ENCODE results near the gene CSNK1D.
A peak's percentile ranks its signal among the peaks of the same experiment; 100 is the strongest.

The CSNK1D gene

DNA sequence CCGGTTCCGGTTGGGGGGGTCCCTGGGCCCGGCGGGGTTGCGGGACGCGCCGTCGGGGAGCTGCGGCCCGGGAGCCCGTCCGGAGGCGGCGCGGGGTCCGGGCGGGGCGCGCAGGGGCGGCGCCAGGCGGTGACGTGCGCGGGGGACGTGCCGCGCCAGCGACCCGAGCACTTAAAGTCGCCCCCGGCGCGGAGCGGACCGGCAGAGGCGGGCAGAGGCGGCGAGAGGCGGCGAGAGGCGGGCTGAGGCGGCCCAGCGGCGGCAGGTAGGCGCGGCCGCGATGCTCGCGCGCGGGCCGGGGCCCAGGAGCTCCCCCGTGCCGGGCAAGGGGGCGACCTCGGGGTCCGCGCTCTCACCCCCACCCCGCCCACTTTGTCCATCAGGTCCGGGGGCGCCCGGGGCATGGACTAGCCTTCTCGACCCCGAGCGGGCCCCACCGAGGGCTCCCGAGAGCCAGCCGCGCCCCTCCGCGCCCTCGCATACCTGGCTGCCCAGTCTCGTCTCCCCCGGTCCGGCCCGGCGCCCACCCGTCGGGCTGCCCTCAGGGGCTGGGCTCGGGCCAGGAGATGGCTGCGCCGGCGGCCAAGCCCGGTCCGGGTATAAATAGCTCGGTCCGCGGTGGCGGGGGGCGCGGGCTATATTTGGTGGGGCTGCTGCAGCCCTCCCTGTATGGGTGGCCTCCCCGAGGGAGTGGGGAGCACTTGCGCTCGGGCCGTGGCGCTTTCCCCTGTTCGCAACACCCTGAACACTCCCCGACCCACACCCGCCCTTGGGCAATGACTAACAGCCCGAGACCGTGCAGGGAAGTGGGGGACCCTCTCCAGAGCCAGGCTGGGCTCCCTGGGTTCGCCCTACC lies 44.4 kb downstream of the CSNK1D start, which contains the start of gene SLC16A3:
Gene SLC16A3 (plus strand): TSS at position 201 of the 856 bp plus-strand sequence. CDS start 6,967 bp downstream, outside the sequence.
- peak; percentile 52 for DNase-seq (ENCODE audit: low read depth)

- no peak for DNase-seq (ENCODE audit: low read depth)
Measured at GRCh38 chr17:82228278-82228841, 45.1 kb downstream of the CSNK1D start.

- no peak for DNase-seq (ENCODE audit: low read depth)
Measured at GRCh38 chr17:82227629-82228277, 45.7 kb downstream of the CSNK1D start.

DNA sequence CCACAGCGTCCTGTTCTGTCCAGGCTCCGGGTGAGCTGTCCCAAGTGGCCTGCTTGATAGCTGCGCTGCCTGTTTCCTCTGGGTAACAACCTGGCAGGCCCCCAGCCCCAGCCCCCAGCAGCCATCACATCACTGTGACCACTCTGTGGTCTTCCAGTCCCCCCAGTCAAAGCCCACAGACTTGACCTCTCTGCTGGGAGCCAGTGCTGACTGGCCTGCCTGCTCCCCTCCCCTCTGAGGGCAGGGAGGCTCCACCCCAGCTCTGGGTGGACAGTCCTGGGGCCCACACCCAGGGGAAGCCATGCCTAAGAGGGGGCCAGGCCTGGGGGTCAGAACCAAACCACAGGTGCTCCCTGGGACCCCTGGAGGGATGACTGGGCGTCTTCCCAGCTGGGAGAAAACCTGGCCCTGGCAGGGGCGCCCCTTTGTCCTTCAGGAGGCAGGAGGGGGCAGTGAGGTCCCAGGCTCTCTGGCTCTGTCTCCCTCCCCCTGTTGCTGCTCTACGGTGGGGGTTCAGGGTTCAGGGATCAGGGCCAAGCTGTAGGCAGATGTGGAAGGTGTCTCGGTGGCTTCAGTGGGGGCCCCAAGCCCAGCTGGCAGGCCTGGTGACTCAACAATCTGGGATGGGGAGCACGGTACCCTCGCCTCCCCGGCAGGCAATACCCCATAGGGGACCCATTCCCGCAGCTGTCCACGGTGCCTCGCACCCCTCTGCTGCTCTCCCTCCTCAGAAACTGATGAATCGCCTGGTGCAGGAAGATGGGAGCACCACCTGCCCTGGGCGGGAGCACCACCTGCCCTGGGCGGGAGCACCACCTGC lies 46.5 kb downstream of the CSNK1D start:
- no peak for DNase-seq (ENCODE audit: low read depth)

DNA sequence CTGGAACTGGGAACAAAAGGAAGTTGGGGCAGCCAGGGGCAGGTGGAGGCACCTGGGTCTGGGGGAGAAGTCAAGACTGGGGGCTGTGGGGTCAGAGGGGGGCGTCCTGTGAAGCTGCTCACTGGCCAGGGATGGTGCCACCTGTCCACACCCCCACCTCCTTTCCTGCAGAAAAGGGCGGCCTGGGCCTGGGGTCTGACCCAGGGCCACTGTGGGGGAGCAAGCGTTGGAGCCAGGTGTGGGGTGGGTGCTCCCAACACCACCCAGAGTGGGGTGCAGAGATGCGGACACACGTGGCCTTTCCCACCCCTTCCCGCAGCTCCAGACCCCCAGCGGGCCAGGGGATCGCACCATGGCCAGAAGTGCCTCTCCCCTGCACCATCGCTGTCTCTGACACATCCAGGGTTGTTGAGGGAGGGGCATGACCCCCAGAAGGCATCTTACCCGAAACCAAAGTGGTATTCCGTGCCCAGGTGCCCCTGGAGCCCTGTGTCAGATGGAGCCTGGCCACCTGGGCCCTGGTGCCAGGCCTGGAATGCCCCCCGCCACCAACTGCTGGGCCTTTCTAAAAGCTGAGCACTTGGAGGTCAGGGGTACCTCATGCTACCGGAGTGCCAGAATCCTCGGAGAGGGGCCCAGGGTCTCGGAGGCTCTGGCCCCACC lies 47.2 kb downstream of the CSNK1D start:
- no peak for DNase-seq (ENCODE audit: low read depth)

DNA sequence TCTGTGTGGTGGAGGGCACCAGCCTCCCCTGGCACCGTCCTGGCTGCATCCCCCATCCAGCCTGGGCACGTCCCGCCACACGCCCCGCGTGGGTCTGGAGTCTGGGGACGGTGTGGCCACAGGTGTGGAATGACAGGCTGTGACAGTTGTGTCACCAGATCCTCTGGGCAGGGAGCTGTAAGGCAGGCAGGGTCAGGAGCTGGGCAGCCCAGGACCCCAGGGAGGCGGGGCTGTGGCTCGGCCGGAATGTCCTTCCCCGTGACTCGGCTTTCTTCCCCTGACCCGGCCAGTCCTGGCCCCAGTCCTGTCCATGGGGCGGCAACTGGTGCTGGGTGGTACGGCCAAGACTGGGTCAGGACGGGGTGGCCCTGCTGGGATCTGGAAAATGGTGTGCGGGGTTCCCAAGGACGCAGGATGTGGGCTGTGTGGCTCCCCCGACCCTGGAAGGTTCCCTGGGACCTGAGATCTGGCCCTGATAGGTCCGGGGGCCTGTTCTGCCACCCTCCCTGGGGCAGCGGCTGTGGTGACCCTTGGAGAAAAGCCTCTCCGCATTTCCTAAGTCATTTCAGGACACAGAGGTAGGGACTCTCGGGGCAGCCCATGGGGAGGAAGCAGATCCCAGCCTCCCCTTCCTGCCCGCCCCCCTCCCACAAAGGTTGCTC lies 48.0 kb downstream of the CSNK1D start:
- DNase-seq (ENCODE audit: low read depth), result no peak

- no peak for DNase-seq (ENCODE audit: low read depth)
Measured at GRCh38 chr17:82224666-82225065, 48.8 kb downstream of the CSNK1D start.

DNA sequence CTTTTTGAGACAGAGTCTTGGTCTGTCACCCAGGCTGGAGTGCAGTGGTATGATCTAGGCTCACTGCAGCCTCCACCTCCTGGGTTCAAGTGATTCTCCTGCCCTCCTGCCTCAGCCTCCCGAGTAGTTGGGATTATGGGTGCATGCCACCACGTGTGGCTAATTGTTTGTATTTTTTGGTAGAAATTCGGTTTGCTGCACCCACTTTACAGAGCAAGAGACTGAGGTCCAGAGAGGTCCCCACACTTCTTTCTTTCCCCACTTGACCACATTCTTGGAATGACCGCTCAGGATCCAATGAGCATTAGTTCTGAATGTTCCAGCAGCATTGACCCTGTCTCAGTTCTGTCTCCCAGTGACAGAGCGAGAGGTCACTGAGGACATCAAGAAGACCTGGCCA lies 50.0 kb downstream of the CSNK1D start:
- no peak for DNase-seq (ENCODE audit: low read depth)

DNA sequence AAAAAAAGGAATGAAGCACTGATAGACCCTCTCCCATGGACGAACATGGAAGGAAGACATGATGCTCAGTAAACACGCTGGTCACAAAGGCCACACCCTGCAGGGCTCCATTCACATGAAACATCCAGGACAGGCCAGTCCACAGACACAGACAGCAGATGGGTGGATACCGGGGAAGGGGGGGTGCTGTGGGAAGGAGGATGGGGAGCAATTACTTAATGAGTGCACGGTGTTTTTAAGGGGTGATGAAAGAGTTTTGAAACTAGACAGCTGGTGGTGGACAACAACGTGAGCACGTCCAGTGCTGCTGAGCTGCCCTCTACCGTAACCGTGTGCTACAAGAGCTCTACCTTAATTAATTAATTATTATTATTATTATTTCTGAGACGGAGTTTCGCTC lies 50.7 kb downstream of the CSNK1D start:
- no peak for DNase-seq (ENCODE audit: low read depth)

- no peak for DNase-seq (ENCODE audit: low read depth)
Measured at GRCh38 chr17:82221341-82221902, 52.1 kb downstream of the CSNK1D start.

DNA sequence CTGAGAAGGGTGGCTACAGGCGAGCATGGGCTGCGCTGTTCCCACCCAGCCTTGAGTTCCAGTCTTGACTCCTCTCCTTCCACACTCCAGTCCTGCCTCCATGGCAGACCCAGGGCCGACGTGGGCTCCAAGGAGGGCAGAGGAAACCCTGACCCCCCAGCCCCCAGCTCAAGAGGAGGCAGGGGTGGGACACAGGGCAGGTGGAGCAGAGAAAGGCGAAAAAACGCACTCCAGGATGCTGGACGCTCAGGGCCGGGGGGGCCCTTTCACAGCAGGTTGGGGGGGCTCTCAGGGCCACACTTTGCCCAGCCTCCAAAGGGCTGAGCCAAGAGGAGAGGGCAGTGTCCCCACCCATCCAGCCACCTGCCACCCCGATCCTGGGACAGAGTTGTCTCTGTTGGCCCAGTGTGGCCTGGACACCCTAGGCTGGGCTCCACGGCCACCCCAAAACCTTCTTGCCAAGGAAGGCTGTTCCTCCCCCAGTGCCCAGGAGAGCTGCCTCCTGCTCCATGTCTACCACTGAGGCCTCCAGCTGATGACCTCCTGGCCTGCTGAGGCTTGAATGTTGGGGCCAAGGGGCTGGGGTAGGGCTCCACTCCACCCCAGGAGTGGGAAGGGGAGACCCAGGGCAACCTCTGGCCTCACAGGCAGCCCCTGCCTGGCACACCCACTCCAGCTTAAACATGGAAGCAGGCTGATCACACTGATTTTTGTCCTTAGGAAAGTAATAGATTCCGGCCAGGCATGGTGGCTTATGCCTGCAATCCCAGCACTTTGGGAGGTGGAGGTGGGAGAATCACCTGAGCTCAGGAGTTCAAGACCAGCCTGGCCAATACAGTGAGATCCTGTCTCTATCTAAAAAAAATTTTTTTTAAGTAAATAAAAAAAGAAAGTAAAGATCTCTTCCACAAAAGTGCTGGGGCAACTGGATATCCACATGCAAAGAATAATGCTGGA lies 53.5 kb downstream of the CSNK1D start:
- DNase-seq (ENCODE audit: low read depth), result no peak

DNA sequence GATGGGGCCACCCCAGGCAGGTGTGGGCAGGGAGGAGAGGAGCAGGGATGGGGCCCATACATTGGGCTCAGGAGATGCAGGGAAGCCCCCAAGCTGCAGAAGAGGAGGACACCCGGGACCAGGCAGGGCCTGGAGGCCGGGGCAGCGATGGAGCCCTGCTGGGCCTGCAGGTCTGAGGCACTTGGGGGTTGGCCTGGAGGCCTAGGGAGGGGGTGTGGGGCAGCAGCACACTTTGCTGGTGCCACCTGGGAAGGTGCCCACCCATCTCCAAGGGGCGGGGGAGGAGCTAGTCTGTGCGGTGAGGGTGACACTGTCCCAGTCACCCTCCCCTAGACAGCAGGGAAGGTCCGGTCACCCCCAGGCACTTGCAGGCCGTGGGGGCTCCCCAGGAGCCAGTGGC lies 54.4 kb downstream of the CSNK1D start:
- DNase-seq (ENCODE audit: low read depth), result no peak

DNA sequence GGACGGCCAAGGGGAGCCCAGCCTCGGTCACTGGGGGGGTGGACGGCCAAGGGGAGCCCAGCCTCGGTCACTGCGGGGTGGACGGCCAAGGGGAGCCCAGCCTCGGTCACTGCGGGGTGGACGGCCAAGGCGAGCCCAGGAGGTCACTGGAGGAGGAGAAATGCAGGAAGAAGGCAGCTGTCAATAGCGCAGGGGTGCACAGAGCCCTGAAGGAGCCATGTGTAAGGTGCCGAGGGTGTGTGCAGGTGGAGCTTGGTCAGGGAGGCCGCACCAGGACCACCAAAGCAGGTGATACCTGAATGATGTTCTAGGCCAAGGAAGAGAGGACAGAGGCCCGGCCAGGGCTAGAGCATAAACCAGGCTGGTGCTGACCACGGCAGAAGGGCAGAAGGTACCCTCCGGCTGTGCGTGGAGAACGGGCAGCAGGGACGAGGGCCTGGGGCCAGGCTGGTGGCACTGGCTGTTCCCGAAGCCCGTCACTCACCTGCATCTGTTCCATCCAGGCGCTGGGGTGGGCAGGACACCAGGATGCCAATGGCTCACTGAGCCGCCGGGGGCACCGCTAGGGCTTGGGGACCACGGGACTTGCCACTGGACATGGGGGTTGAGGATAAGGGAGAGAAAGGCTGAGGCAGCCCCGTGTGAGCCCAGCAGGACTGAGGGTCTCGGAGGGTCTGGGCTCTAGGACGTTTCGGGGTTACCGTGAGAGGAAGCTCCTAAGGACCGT lies 55.0 kb downstream of the CSNK1D start:
- DNase-seq (ENCODE audit: low read depth), result no peak

- no peak for DNase-seq (ENCODE audit: low read depth)
Measured at GRCh38 chr17:82217530-82218204, 55.8 kb downstream of the CSNK1D start.

- DNase-seq (ENCODE audit: low read depth), result no peak
Measured at GRCh38 chr17:82217120-82217529, 56.4 kb downstream of the CSNK1D start.

GRCh38 chr17:82216301-82217119 lies 57.0 kb downstream of the CSNK1D start:
- DNase-seq (ENCODE audit: low read depth), result no peak

DNA sequence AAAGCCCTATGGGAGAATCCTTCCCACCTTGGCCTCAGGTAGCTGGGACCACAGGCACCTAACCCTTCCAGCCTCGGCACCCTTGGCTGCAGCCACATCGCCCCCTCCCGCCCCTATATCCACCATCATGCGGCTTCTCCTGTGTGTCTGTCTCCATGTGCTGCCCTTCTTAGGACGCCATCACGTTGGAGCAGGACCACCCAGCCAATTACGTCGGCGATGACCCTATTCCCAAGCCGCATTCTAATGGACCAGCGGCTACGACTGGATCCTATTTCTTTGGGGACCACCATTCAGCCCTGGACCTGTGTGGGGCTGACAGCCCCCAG lies 57.6 kb downstream of the CSNK1D start:
- DNase-seq (ENCODE audit: low read depth), result no peak

All from stimulated activated CD8-positive, alpha-beta memory T cell treated with anti-CD3 and anti-CD28 coated beads, Interleukin-4, amount 100 ng/mL, for 24 hours (primary cell).